HG03575 (cell line): Measurements from ENCODE around the gene BZW1.

ENCODE experiments used
- ATAC-seq: cut with Tn5 transposase; IDR thresholded peaks from one replicate; pipeline ENCODE4 v1.9.1; 2021; ENCODE audit not compliant: unreplicated experiment, insufficient number of reproducible peaks, low FRiP score; ENCODE audit errors: extremely low read depth

BZW1 gene

GRCh38 chr2:200811333-200812121 is at the start of gene BZW1:
Gene BZW1 (plus strand): TSS chr2:200811910. CDS start chr2:200813218, 1,308 bp downstream.
- ATAC-seq, result peak; percentile 47

- ATAC-seq, result no peak
These were observed 49.6 kb upstream of the BZW1 start for GRCh38 chr2:200762127-200762526.

DNA sequence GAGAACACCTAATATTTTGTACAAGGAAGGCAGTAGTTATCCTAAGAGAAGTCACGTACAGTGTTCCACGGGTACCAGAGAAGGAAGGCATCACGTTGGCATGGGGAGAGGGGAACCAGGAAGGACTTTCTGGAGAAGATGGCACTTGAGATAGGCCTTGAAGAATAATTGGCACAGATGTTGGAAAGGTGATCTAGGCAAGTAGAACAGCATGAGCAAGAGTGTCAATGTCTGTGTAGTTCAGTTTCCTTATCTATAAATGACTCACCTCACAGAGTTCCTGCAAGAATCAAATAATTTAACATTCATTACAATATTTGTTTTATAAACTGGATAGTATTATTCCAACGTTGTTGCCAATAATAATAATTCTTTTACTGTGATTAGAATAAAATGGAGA is 48.3 kb upstream of the BZW1 start:
- ATAC-seq, result no peak

DNA sequence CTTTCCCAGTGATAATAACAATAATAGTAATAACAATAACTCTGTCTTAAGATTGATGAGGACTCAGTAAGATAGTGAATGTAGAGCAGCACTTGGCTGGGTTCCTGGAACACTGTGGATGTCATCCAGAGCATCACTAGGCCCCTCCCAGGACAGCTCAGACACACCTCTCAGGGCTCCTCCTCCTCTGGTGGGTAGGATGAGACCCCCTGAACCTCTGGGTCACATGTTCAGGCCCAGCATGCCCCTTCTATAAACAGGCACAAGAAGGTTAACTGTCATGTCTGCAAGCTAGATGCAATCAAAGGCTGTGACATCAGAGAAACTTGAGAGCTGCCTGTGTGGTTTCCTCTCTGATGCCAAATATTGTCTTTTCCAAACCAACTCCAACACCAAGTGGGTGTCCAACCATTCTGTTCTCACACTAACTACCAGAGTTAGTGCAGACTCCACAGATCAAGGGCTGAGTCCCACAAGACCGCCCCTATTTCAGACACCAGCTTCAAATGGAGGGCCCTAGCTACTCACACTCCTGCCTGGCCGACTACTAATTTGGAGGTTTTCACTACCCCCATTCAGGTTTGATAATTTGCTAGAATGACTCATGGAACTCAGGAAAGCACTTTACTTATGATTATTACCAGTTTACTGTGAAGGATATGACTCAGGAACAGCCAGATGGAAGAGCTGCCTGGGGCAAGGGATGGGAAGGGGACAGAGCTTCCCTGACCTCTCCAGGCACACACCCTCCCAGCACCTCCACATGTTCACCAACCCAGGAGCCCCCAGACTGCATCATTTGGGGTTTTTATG is 46.4 kb upstream of the BZW1 start:
- no peak for ATAC-seq

DNA sequence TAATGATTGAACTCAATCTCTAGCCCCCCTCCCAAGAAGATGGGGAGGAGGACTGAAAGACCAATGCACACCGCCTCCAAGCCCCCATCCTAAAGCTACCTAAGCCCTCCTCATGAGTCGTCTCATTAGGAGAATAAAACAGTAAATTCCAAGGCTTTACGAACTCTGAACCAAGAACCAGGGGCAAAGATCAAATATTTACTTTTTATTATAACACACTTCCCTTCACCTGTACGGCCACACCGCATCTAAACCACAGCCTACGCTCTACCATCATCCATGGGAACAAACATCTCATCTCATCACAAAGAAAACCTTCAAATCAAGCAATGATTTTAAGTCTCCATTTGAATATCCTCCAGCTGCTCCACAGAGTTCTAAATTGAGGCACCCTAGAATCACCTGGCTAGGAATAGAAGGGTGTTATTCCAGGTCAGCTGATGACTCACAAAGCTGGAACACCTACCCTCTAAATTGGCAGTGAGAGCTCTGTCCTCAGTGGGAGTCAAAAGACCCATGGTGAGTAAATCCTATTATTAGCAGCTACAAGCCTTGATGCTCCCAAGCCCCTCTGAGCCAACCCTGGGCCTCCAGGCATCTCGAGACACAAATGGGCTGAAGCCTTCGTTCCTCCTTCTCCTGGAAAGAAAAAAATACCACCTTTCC is 45.6 kb upstream of the BZW1 start:
- no peak for ATAC-seq

DNA sequence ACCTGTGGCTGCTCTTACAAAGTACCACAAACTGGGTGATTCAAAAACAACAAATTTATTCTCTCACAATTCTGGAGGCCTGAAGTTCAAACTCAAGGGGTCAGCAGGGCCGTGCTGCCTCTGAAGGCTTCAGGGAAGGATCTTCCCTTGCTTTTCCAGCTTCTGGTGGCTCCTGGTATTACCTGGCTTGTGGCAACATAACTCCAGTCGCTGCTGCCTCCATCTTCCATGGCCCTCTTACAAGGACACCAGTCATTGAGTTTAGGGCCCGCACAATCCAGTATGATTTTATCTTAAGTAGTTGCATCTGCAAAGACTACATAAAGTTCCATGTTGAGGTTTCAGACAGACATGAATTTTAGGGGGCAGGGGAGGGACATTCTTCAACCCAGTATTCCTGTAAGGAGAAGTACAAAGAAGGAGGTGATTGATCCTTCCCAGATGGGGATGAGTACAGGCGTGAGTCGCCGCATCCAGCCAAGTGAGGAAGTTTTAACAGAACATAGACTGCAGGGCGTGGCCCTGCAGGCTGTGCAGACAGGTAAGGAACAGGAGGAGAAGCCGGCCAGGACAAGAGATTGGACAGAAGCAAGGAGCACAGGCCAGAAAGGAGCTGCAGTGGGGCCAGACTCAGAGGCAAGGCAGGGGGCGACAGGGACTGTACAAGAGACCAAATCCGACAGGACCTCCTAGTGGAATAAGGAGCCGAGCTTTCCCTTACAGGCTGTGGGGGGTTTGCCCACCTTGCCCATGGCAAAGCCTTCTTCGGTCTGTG is 44.4 kb upstream of the BZW1 start:
- no peak for ATAC-seq

DNA sequence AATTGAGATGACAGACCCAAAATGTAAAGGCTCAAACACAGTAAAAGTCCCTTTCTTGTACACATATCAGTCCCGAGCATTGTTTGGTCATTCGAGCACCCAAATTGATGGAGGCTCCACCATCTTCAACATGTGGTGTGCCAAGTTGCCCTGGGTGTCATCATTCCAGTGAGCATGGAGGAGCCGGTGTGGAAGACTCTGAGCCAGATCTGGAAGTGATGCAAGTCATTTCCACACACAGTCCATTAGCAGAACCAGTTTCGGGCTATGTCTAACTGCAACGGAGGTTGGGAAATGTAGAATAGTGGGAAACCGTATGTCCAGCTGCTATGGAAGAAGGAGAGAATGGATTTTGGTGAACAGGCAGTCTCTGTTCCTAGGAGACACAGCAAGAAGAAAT is 40.9 kb upstream of the BZW1 start:
- ATAC-seq, result no peak

DNA sequence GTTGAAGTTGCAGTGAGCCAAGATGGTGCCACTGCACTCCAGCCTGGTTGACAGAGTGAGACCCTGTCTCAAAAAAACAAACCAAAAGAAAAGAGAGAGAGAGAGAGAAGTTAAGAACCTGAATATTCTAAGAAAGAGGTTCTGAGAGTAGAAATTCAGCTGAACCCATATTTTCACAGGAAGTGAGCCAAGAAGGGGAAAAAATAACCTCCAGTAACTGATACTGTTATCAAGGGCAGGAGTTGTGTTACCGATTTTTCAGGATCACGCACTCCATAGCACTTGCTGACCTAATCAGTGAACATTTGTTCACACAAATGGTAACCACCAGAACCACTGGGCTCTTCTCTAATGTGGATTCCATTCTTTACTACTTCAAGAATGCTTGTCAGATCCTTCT is 39.1 kb upstream of the BZW1 start:
- no peak for ATAC-seq

DNA sequence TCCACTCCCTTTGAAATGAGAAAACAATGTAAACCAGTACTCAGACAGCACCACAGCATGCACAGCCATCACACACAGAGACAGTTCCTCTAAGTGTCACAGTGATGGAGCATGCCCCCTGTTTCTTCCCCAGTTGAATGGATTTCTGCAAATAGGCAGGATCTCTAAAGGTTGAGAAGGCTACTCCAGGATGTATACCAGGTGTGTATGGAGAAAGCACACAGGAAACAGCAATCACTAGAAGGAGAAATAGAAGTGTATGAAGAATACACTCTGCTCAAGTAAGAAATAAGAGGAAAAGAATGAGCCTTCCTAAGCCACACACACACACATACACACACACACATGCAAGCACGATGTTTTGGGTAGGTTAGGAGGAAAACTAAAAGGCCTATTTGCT is 38.6 kb upstream of the BZW1 start:
- ATAC-seq, result no peak

DNA sequence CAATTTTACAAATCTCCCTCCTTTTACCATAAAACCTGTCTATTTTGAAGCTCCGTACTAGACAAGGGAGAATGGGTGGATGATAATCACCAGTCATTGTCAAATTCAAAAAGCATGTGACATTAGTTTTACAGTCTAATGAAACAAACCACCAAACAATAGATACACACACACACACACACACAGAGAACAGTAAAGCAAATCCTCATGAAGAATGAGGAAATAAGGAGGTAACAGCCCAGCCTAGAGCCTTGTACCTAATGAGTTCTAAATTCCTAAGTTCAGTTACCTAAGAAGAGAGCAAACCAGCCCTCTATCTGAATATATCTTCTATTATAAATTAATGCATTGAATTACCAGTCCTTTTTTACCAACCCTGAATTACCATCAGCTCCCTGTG is 36.8 kb upstream of the BZW1 start:
- ATAC-seq, result no peak

GRCh38 chr2:200777275-200777674 is 34.4 kb upstream of the BZW1 start:
- no peak for ATAC-seq

- no peak for ATAC-seq
These were observed 33.7 kb upstream of the BZW1 start for GRCh38 chr2:200778038-200778437.

DNA sequence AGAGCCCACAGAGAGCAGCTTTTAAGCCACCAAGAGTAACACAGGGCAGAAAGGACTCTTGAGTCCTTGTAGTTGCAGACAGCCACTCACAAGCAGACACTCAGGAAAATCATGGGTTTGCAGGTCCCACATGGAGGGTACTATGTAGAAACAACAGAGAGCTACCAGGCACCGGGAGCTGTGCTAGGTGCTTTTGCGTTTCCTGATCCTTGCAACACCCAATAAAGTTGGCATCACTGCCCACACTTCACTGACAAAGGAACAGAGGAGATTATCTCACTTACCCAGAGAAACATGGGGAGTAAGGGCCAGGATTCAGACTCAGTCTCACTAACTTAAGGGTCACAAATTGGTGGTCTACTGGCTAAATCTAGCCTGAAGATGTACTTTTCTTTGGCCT is 32.5 kb upstream of the BZW1 start:
- no peak for ATAC-seq

- no peak for ATAC-seq
These were observed 30.1 kb upstream of the BZW1 start for GRCh38 chr2:200781616-200782015.

- ATAC-seq, result no peak
These were observed 29.5 kb upstream of the BZW1 start for GRCh38 chr2:200782251-200782650.

DNA sequence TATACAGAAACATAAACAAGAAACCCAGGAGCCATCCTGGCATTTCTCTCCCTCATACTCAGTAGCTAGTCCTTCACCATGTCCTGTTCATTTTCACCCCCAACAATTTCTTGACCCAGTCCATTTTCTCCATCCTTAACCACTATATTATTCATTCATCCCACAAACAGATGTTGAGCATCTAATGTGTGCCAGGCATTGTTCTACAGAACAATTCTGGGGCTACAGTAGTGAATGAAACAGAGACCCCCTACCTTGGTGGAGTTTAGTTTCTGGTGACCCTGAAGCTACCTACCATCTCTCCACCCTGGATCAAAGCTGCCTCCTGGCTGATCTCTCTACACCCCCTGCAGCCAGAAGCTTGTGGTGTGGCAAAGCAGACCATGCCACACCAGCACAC is 27.5 kb upstream of the BZW1 start:
- no peak for ATAC-seq

- ATAC-seq, result no peak
These were observed 25.3 kb upstream of the BZW1 start for GRCh38 chr2:200786423-200786822.

DNA sequence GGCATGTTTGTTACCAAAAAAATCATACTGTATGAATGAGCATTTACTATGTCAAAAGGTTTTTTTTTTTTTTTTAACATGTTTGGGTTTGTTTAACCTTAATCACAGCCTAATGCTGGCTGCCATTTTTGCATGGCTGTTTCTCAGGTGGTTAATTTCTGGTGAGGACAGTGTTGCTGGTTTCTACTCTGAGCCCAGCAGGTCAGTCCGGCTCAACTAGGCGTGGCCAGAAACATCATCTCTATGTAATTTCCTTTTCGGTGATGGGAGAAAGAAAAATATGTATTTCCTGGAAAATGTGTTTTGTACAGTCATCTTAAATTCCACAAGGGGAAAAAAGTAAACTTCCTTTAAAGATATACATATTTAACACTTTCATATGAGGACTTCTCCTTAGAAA is 24.9 kb upstream of the BZW1 start:
- no peak for ATAC-seq
